Colonic mucosa (tissue), 4 donors: ENCODE measurements around the gene EFCAB6. TPM values are rescaled to one million over a fixed set of nuclear protein-coding genes. Genes with fewer than 3 reads are reported as not detected.

Experiments used
- DNase-seq: peaks from one replicate; pipeline ENCODE4 v3.0.0-alpha.2; 2020
- H3K27ac ChIP-seq: fragments of 200-600 bp; one replicate; pipeline ENCODE4 v1.8.0; 2021
- H3K27me3 ChIP-seq: fragments of 200-600 bp; one replicate; pipeline ENCODE4 v1.8.0; 2021
- H3K36me3 ChIP-seq: fragments of 200-600 bp; one replicate; pipeline ENCODE4 v1.8.0; 2021
- H3K4me1 ChIP-seq: fragments of 200-600 bp; one replicate; pipeline ENCODE4 v1.8.0; 2021; ENCODE audit warnings: mild to moderate bottlenecking
- H3K4me3 ChIP-seq: fragments of 200-600 bp; one replicate; pipeline ENCODE4 v1.8.0; 2021
- H3K9ac ChIP-seq, 2 donors: one replicate each; pipeline ENCODE4 v1.7.0; 2013; ENCODE audit warnings: control low read depth in 2 of 2, low read depth in 2 of 2, low read length in 2 of 2
- H3K9me3 ChIP-seq: fragments of 200-600 bp; one replicate; pipeline ENCODE4 v1.8.0; 2021
- CTCF ChIP-seq: fragments of 200-600 bp; IDR thresholded peaks from one replicate; pipeline ENCODE4 v1.8.0; 2022; ENCODE audit warnings: antibody characterized with exemption, mild to moderate bottlenecking
- intact Hi-C: fragments of 100-400 bp; cut with DNase I; formaldehyde crosslinking; loops from one replicate; pipeline ENCODE4 v1.14.1; 2022
- total RNA-seq, 2 donors: library from RNA; stranded (reverse); fragmentation: NEBNext Ultra II Directional in 1 of 2; extraction: Animal tissue kit (Norgen Biotek cat#: 25700) in 1 of 2; gene quantifications; one replicate each; pipeline ENCODE4 v1.2.1, GENCODE V29; 2021
- donor health status: healthy.
- donor health status: DM: no; HTN: no; CAD: no.
- donor health status: DM: no; HTN: no; CAD: no.

Gene EFCAB6
- total RNA-seq, 2 donors from 2014 or later: 0.35 to 0.80 TPM

- no peak for TF ChIP-seq CTCF
- intact Hi-C loops: no loop called here
- Histone ChIP-seq H3K4me3 (no peak overlapping the region), H3K9me3 (no peaks in the 10 kb centered on the region), H3K4me1 (no peaks in the 10 kb centered on the region), H3K9ac (no peak overlapping the region), H3K36me3 (no peaks in the 10 kb centered on the region), H3K27me3 (no peaks in the 10 kb centered on the region), H3K27ac (no peak overlapping the region)
- no peak for DNase-seq
These were observed 98.0 kb downstream of the EFCAB6 start for GRCh38 chr22:43714104-43714503.

- intact Hi-C loops: no loop called here
- DNase-seq: no peak
- TF ChIP-seq CTCF: no peak
- Histone ChIP-seq H3K4me1 (no peaks in the 10 kb centered on the region), H3K27me3 (no peaks in the 10 kb centered on the region), H3K9ac (no peak overlapping the region), H3K4me3 (no peak overlapping the region), H3K36me3 (no peaks in the 10 kb centered on the region), H3K27ac (no peak overlapping the region), H3K9me3 (no peaks in the 10 kb centered on the region)
These were observed 100.4 kb downstream of the EFCAB6 start for GRCh38 chr22:43711681-43712080.

- Histone ChIP-seq H3K27ac (no peak overlapping the region), H3K36me3 (no peaks in the 10 kb centered on the region), H3K27me3 (no peaks in the 10 kb centered on the region), H3K9me3 (no peaks in the 10 kb centered on the region), H3K9ac (no peak overlapping the region), H3K4me1 (no peaks in the 10 kb centered on the region), H3K4me3 (no peak overlapping the region)
- intact Hi-C loops: no loop called here
- TF ChIP-seq CTCF: no peak
- DNase-seq: no peak
These were observed 104.5 kb downstream of the EFCAB6 start for GRCh38 chr22:43707648-43708047.

- no peaks in the 10 kb centered on the region for H3K36me3 ChIP-seq
- DNase-seq: no peak
- no peaks in the 10 kb centered on the region for H3K27me3 ChIP-seq
- intact Hi-C loops: no loop called here
- H3K4me1 ChIP-seq: no peaks in the 10 kb centered on the region
- no peaks in the 10 kb centered on the region for H3K9me3 ChIP-seq
- no peak overlapping the region for H3K27ac ChIP-seq
- no peak overlapping the region for H3K9ac ChIP-seq
- H3K4me3 ChIP-seq: no peak overlapping the region
- TF ChIP-seq CTCF: no peak
These were observed 105.4 kb downstream of the EFCAB6 start for GRCh38 chr22:43706571-43707328.

GRCh38 chr22:43706151-43706550 is 106.0 kb downstream of the EFCAB6 start:
- Histone ChIP-seq H3K36me3 (no peaks in the 10 kb centered on the region), H3K27me3 (no peaks in the 10 kb centered on the region)

More at GRCh38 chr22:43706151-43706550, 106.0 kb downstream of the EFCAB6 start:
- intact Hi-C loops: no loop called here
- no peaks in the 10 kb centered on the region for H3K9me3 ChIP-seq
- no peaks in the 10 kb centered on the region for H3K4me1 ChIP-seq
- H3K9ac ChIP-seq: no peak overlapping the region
- no peak for TF ChIP-seq CTCF
- no peak for DNase-seq
- no peak overlapping the region for H3K4me3 ChIP-seq
- no peak overlapping the region for H3K27ac ChIP-seq
